ENCODE results near the gene TUBA8. TPM values are rescaled to one million over a fixed set of nuclear protein-coding genes. Genes with fewer than 3 reads are reported as not detected.
A peak's percentile ranks its signal among the peaks of the same experiment; 100 is the strongest.
"Not testable (repeated sequence)": the region's sequence is repeated elsewhere in the genome, so short reads cannot be mapped to it uniquely, and the experiment has no call there.

TUBA8 gene
- polyA plus RNA-seq, 3 donors from 2014 or later = 2.2 to 2.9 TPM; not detected in 1

- Mint-ChIP-seq H3K27ac (no peak overlapping the region), H3K9me3 (peaks cover 0 to 1% (median 0%) of the 10 kb centered on the region in 6 donors), H3K27me3 (ENCODE audit: low read depth in 3 of 3) (peaks cover 0 to 2% (median 0%) of the 10 kb centered on the region in 3 donors), H3K4me1 (peaks cover 10 to 18% of the 10 kb centered on the region in 2 donors), H3K4me3 (no peak overlapping the region), H3K36me3 (peaks cover 3 to 14% (median 10%) of the 10 kb centered on the region in 3 donors)
- DNase-seq = no peak
Measured at GRCh38 chr22:18144105-18144504, 33.5 kb downstream of the TUBA8 start.

DNA sequence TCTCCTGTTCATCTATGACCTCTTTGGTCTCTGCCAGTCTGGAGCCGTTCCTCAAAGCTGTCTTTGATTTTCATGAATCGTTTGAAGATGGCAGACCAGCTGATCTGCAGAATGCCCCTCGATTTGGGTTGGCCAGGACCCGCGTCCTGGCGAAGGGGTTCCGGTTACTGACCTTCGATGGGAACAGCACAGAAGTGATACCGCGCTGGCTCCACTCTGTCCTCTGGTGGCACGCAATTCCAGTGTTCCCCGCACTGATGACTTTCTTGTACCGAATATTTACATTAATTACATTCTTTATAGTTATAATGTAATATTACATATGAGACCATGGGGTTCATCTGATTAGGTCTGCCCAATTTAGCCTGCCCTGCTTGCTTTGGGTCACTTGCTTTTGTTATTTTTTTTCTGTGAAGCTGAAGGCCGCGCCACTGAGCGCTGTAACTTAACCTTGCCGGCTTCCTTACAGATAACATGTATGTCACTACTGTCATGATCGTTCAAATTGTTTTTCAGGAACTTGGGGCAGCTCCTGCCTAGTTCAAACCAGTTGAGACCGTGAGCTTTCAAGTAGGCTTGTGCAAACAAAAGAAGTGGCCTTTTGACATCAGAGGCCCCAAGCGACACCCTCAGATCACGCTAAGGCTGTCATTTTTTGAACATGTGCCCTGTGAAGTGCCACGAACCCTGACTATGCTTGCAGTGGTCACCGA is 35.2 kb downstream of the TUBA8 start:
- H3K27ac Mint-ChIP-seq = no peak overlapping the region
- H3K27me3 Mint-ChIP-seq (ENCODE audit: low read depth in 3 of 3) = peaks cover 0 to 3% (median 2%) of the 10 kb centered on the region in 3 donors
- H3K4me3 Mint-ChIP-seq = no peak overlapping the region
- H3K36me3 Mint-ChIP-seq = peaks cover 3 to 7% (median 5%) of the 10 kb centered on the region in 3 donors
- H3K9me3 Mint-ChIP-seq = peaks cover 0 to 1% (median 0%) of the 10 kb centered on the region in 6 donors
- no peak for DNase-seq
- H3K4me1 Mint-ChIP-seq = peaks cover 22 to 32% of the 10 kb centered on the region in 2 donors

GRCh38 chr22:18146389-18146753 is 35.8 kb downstream of the TUBA8 start:
- peaks cover 0 to 1% (median 0%) of the 10 kb centered on the region in 6 donors for H3K9me3 Mint-ChIP-seq
- no peak overlapping the region for H3K4me3 Mint-ChIP-seq
- H3K27ac Mint-ChIP-seq = peak overlapping the region in 1 of 6 donors; percentile 10
- H3K27me3 Mint-ChIP-seq (ENCODE audit: low read depth in 3 of 3) = peaks cover 0 to 3% (median 2%) of the 10 kb centered on the region in 3 donors
- peaks cover under 1 to 5% (median 1%) of the 10 kb centered on the region in 3 donors for H3K36me3 Mint-ChIP-seq
- H3K4me1 Mint-ChIP-seq = peaks cover 26 to 38% of the 10 kb centered on the region in 2 donors
- no peak for DNase-seq

- peaks cover 0 to 1% (median 0%) of the 10 kb centered on the region in 6 donors for H3K9me3 Mint-ChIP-seq
- H3K27me3 Mint-ChIP-seq (ENCODE audit: low read depth in 3 of 3) = peaks cover 0 to 3% (median 2%) of the 10 kb centered on the region in 3 donors
- H3K36me3 Mint-ChIP-seq = no peaks in the 10 kb centered on the region
- peak overlapping the region in 2 of 5 donors; percentile 2 to 86 for H3K4me3 Mint-ChIP-seq
- peak overlapping the region in 2 of 6 donors; percentile 6 to 39 for H3K27ac Mint-ChIP-seq
- H3K4me1 Mint-ChIP-seq = peaks cover 28 to 46% of the 10 kb centered on the region in 2 donors
- DNase-seq = no peak
Measured at GRCh38 chr22:18147791-18148190, 37.2 kb downstream of the TUBA8 start.

DNA sequence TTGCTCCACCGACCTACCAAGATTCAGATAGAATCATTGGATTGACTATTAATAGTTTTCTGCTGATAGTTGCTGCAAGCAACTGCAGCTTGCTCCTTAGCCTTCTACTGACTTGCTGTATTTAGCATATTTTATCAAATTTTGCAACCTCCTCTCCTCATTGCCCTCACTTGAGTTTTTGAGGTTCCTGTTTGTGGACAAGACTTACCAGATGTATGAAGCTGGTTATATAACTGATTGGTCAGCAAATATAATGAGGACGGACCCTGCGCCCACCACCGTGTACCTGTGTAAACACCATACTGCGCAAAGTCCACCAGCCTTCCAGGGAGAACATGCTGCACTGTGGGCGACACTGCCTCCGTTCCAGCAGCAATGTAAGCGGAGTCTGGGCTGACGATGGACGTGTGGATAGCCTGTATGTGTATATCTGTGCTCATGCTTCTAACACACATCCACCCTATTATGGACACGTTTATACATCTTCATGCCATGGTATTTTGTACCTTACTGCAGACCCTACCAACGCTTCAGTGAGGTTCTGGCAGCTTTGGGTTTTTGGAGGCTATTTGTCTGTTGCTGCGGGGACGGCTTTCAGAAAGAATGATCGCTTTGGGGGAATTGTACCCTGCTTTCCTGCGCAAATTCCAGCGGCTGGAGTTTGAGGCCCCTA is 37.8 kb downstream of the TUBA8 start:
- H3K4me1 Mint-ChIP-seq = peaks cover 29 to 48% of the 10 kb centered on the region in 2 donors
- no peak for DNase-seq
- H3K9me3 Mint-ChIP-seq = peaks cover 0 to 1% (median 0%) of the 10 kb centered on the region in 6 donors
- H3K36me3 Mint-ChIP-seq = no peaks in the 10 kb centered on the region
- H3K4me3 Mint-ChIP-seq = peak overlapping the region; percentile 21 to 93 (median 89)
- H3K27ac Mint-ChIP-seq = peak overlapping the region in 5 of 6 donors; percentile 8 to 86 (median 19)
- H3K27me3 Mint-ChIP-seq (ENCODE audit: low read depth in 3 of 3) = peaks cover 0 to 3% (median 2%) of the 10 kb centered on the region in 3 donors

DNA sequence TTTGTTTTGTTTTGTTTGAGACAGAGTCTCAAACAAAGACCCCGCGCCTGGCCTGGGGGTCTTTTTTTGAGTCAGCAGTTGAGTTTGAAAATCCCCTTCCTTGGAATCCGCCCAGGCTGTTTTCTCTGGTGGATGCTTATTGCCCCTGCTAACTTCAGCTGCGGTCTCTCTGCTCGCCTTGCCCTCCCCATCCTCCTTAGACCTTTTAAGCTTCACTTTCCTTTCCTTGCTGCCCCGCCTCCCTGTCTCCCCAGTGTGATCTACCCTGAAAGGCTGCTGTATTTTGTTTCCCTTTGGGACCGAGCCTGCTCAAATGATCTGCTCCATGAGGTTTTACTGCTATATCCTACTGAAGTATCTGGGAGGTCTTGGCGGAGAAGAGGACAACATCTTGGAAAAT is 41.9 kb downstream of the TUBA8 start:
- H3K9me3 Mint-ChIP-seq = no peaks in the 10 kb centered on the region
- peaks cover 0 to 3% (median 0%) of the 10 kb centered on the region in 3 donors for H3K27me3 Mint-ChIP-seq (ENCODE audit: low read depth in 3 of 3)
- peaks cover 29 to 52% of the 10 kb centered on the region in 2 donors for H3K4me1 Mint-ChIP-seq
- DNase-seq = no peak
- peak overlapping the region in 3 of 5 donors; percentile 17 to 49 (median 18) for H3K4me3 Mint-ChIP-seq
- H3K36me3 Mint-ChIP-seq = peaks cover 0 to 11% (median 6%) of the 10 kb centered on the region in 3 donors
- peak overlapping the region in 5 of 6 donors; percentile 2 to 78 (median 57) for H3K27ac Mint-ChIP-seq

- Mint-ChIP-seq H3K4me3 (no peak overlapping the region), H3K4me1 (peaks cover 16 to 31% of the 10 kb centered on the region in 2 donors), H3K27ac (no peak overlapping the region), H3K9me3 (no peaks in the 10 kb centered on the region), H3K36me3 (peaks cover 0 to 14% (median 12%) of the 10 kb centered on the region in 3 donors), H3K27me3 (ENCODE audit: low read depth in 3 of 3) (peaks cover 0 to 2% (median 0%) of the 10 kb centered on the region in 3 donors)
- no peak for DNase-seq
Measured at GRCh38 chr22:18154821-18155390, 44.3 kb downstream of the TUBA8 start.

- H3K4me1 Mint-ChIP-seq = peaks cover 10 to 25% of the 10 kb centered on the region in 2 donors
- DNase-seq; H3K4me3 Mint-ChIP-seq; H3K27me3 Mint-ChIP-seq (ENCODE audit: low read depth in 3 of 3); H3K27ac Mint-ChIP-seq; H3K9me3 Mint-ChIP-seq: not testable (repeated sequence)
- peaks cover 0 to 14% (median 12%) of the 10 kb centered on the region in 3 donors for H3K36me3 Mint-ChIP-seq
Measured at GRCh38 chr22:18155546-18155945, 44.9 kb downstream of the TUBA8 start.

DNA sequence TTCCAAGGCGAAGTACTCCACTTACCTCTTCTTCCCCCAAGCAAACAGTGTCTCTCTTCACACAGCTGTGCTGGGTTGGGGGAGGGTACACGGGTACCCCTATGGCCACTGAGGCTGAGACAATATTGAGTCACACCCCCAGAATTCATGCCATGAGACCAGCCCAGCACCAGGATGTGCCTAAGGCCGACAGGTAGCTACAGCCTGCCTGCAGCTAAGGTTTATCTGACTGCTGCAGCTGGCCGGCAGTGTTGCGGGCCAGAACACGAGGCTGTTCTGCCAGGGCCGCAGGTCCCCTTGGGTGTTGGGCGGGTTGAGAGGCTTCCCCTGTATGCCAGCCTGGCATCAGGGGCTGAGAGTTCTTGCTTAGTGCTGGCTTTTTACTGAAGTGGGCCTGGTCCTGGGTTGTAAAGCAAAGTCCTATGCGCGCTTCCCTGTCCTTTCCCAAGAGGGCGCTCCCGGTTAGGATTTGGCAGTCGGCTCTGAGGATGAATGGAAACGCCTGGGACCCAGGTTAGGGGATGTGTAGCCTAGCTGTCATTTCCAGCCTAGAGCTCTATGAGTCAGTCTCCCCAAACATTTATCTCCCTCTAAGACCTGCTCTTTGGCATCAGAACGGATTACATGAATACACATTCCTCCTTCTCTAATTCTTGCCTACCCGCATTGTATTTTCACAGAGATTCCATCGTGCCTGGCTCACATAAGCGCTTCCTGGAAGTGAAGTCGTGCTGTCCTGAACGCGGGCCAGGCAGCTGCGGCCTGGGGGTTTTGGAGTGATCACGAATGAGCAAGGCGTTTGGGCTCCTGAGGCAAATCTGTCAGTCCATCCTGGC is 46.5 kb downstream of the TUBA8 start:
- Mint-ChIP-seq H3K27ac (no peak overlapping the region), H3K27me3 (ENCODE audit: low read depth in 3 of 3) (no peaks in the 10 kb centered on the region), H3K4me3 (no peak overlapping the region), H3K4me1 (peaks cover 3 to 13% of the 10 kb centered on the region in 2 donors), H3K36me3 (peaks cover 0 to 18% (median 12%) of the 10 kb centered on the region in 3 donors), H3K9me3 (no peaks in the 10 kb centered on the region)
- DNase-seq = no peak

GRCh38 chr22:18157714-18158028 is 47.1 kb downstream of the TUBA8 start:
- Mint-ChIP-seq H3K4me1 (peaks cover 2 to 10% of the 10 kb centered on the region in 2 donors), H3K4me3 (no peak overlapping the region), H3K27me3 (ENCODE audit: low read depth in 3 of 3) (no peaks in the 10 kb centered on the region), H3K36me3 (peaks cover 0 to 18% (median 12%) of the 10 kb centered on the region in 3 donors), H3K9me3 (no peaks in the 10 kb centered on the region), H3K27ac (no peak overlapping the region)
- no peak for DNase-seq

- H3K27me3 Mint-ChIP-seq (ENCODE audit: low read depth in 3 of 3); H3K9me3 Mint-ChIP-seq; H3K4me1 Mint-ChIP-seq; H3K4me3 Mint-ChIP-seq; DNase-seq; H3K27ac Mint-ChIP-seq: not testable (repeated sequence)
- H3K36me3 Mint-ChIP-seq = peaks cover 4 to 27% (median 16%) of the 10 kb centered on the region in 3 donors
Measured at GRCh38 chr22:18160641-18161040, 50.0 kb downstream of the TUBA8 start.

- H3K4me1 Mint-ChIP-seq; H3K9me3 Mint-ChIP-seq; H3K4me3 Mint-ChIP-seq; H3K27me3 Mint-ChIP-seq (ENCODE audit: low read depth in 3 of 3); DNase-seq: not testable (repeated sequence)
- Mint-ChIP-seq H3K36me3 (peaks cover 11 to 26% (median 13%) of the 10 kb centered on the region in 3 donors), H3K27ac (peak overlapping the region in 1 of 6 donors; percentile 45)
Measured at GRCh38 chr22:18163843-18164242, 53.2 kb downstream of the TUBA8 start.

- not testable (repeated sequence) for H3K9me3 Mint-ChIP-seq; H3K27ac Mint-ChIP-seq; H3K4me1 Mint-ChIP-seq; H3K27me3 Mint-ChIP-seq (ENCODE audit: low read depth in 3 of 3); H3K4me3 Mint-ChIP-seq; DNase-seq
- H3K36me3 Mint-ChIP-seq = peaks cover 11 to 28% (median 16%) of the 10 kb centered on the region in 3 donors
Measured at GRCh38 chr22:18164584-18164983, 54.0 kb downstream of the TUBA8 start.
